Frontal cortex (tissue), 4 donors: ENCODE data around the gene SGPL1. TPM values are rescaled to one million over a fixed set of nuclear protein-coding genes. Genes with fewer than 3 reads are reported as not detected.

Experiments
- DNase-seq, 2 donors: peaks; one replicate each; pipeline ENCODE4 v3.0.0; 2012; ENCODE audit warnings: low spot score in 2 of 2
- FAIRE-seq: peaks from 2 replicates; lab custom pipeline; 2012; peaks lifted over from hg19 to GRCh38; lab: Jason Lieb, UNC
- total RNA-seq: library from RNA; depleted of rRNA; stranded (reverse); fragments of >200 nt; gene quantifications from one replicate; pipeline ENCODE4 v1.2.3, GENCODE V29; 2014
- donor health status: control.
- donor health status: control.
- donor health status: control.

Gene SGPL1
- total RNA-seq, 1 donor from 2014 or later = 40.4 TPM

GRCh38 chr10:70896551-70896950 lies 80.8 kb downstream of the SGPL1 start:
- no peak for DNase-seq
- no peak for FAIRE-seq

GRCh38 chr10:70898687-70899086 lies 82.9 kb downstream of the SGPL1 start:
- FAIRE-seq (no peak), DNase-seq (no peak)

- FAIRE-seq (no peak), DNase-seq (no peak)
These were observed 83.3 kb downstream of the SGPL1 start for GRCh38 chr10:70899096-70899495.

GRCh38 chr10:70901276-70901878 lies 85.6 kb downstream of the SGPL1 start:
- FAIRE-seq (no peak), DNase-seq (no peak)

- no peak for FAIRE-seq
- no peak for DNase-seq
These were observed 87.0 kb downstream of the SGPL1 start for GRCh38 chr10:70902661-70903261.

GRCh38 chr10:70903262-70903921 lies 87.6 kb downstream of the SGPL1 start:
- DNase-seq (peak; percentile 53 to 81), FAIRE-seq (no peak)

GRCh38 chr10:70905071-70906021 lies 89.6 kb downstream of the SGPL1 start:
- no peak for FAIRE-seq
- DNase-seq = no peak

- no peak for FAIRE-seq
- DNase-seq = no peak
These were observed 90.5 kb downstream of the SGPL1 start for GRCh38 chr10:70906031-70906783.

GRCh38 chr10:70906953-70907636 lies 91.3 kb downstream of the SGPL1 start:
- no peak for DNase-seq
- FAIRE-seq = no peak

- DNase-seq (no peak), FAIRE-seq (no peak)
These were observed 92.1 kb downstream of the SGPL1 start for GRCh38 chr10:70907637-70908405.

GRCh38 chr10:70908406-70909296 lies 92.9 kb downstream of the SGPL1 start:
- DNase-seq (no peak), FAIRE-seq (no peak)

- FAIRE-seq (no peak), DNase-seq (no peak)
These were observed 93.7 kb downstream of the SGPL1 start for GRCh38 chr10:70909326-70909935.

GRCh38 chr10:70910486-70911341 lies 95.0 kb downstream of the SGPL1 start:
- DNase-seq (no peak), FAIRE-seq (no peak)

- FAIRE-seq (no peak), DNase-seq (no peak)
These were observed 95.6 kb downstream of the SGPL1 start for GRCh38 chr10:70911386-70911785.

- FAIRE-seq (no peak), DNase-seq (no peak)
These were observed 96.8 kb downstream of the SGPL1 start for GRCh38 chr10:70912556-70912955.
